Right lobe of liver (tissue), 6 donors: ENCODE data around the gene PRKAG2. TPM values are rescaled to one million over a fixed set of nuclear protein-coding genes. Genes with fewer than 3 reads are reported as not detected.

Experiments used
- ATAC-seq, 4 donors: fragments of 200-7000 bp; cut with Tn5 transposase; one replicate each; pipeline ENCODE4 v1.9.1; 2020; ENCODE audit warnings: mild to moderate bottlenecking in 4 of 4, moderate library complexity in 4 of 4
- DNase-seq, 3 donors: peaks; one replicate each; pipeline ENCODE4 v3.0.0-alpha.2; 2020
- H3K27ac ChIP-seq, 3 donors: fragments of 200-600 bp; one replicate each; pipeline ENCODE4 v1.8.0; 2022
- H3K27me3 ChIP-seq, 2 donors: fragments of 200-600 bp; one replicate each; pipeline ENCODE4 v1.8.0; 2022
- H3K36me3 ChIP-seq, 4 donors: fragments of 200-600 bp; sonication (generic) in 1 of 4; one replicate each; pipeline versions ENCODE4 v1.5.1 to v1.8.0; 2017 to 2022; ENCODE audit warnings: control low read depth in 1 of 4
- H3K4me1 ChIP-seq, 4 donors: fragments of 200-600 bp; sonication (generic) in 1 of 4; one replicate each; pipeline versions ENCODE4 v1.5.1 to v1.8.0; 2017 to 2022; ENCODE audit warnings: control low read depth in 1 of 4
- H3K4me3 ChIP-seq, 3 donors: fragments of 200-600 bp; one replicate each; pipeline ENCODE4 v1.8.0; 2022
- H3K9me3 ChIP-seq, 4 donors: fragments of 200-600 bp; sonication (generic) in 1 of 4; one replicate each; pipeline versions ENCODE4 v1.5.1 to v1.8.0; 2017 to 2022; ENCODE audit warnings: control low read depth in 1 of 4
- POLR2A ChIP-seq: fragments of 450-650 bp; IDR thresholded peaks from one replicate; pipeline ENCODE4 v1.6.1; 2017; ENCODE audit warnings: antibody characterized with exemption, mild to moderate bottlenecking
- WGBS: methylation state at CpG from one replicate; pipeline ENCODE4 v1.1.6; 2018; ENCODE audit warnings: low coverage, low lambda C conversion rate; ENCODE audit not compliant: insufficient coverage; ENCODE audit errors: missing lambda C conversion rate; 5-methylcytosine and 5-hydroxymethylcytosine counted together
- intact Hi-C, 2 donors: fragments of 100-400 bp; cut with DNase I; formaldehyde crosslinking; loops; one replicate each; pipeline versions ENCODE4 v1.11.2 to v1.14.1; 2022
- total RNA-seq, 6 experiments: library from RNA; depleted of rRNA in 2 of 6; stranded (reverse); fragments of >200 nt in 2 of 6; fragmentation: NEBNext Ultra II Directional in 3 of 6; extraction: Animal tissue kit (Norgen Biotek cat#: 25700) in 3 of 6; gene quantifications; one replicate each; pipeline versions ENCODE4 v1.1.0 to v1.2.4, GENCODE V29; 2016 to 2023
- TF ChIP-seq, protein P1 (sequence below), 4 donors: fragments of 200-600 bp in 3 of 4; fragments of 450-650 bp in 1 of 4; IDR thresholded peaks; one replicate each; pipeline versions ENCODE4 v1.5.1 to v1.8.0; 2016 to 2022; ENCODE audit warnings: antibody characterized with exemption in 4 of 4, mild to moderate bottlenecking in 2 of 4
- donor health status: DM: no; HTN: yes; CAD: no.
- donor health status: DM: no; HTN: no; CAD: no.
- donor health status: DM: no; HTN: no; CAD: no.
- donor health status: DM: no; HTN: yes; CAD: no.
- donor health status: DM: no; HTN: yes; CAD: no.

The PRKAG2 gene
- total RNA-seq, 6 experiments from 2014 or later: 20.6 to 63.6 (median 29.5) TPM

DNA sequence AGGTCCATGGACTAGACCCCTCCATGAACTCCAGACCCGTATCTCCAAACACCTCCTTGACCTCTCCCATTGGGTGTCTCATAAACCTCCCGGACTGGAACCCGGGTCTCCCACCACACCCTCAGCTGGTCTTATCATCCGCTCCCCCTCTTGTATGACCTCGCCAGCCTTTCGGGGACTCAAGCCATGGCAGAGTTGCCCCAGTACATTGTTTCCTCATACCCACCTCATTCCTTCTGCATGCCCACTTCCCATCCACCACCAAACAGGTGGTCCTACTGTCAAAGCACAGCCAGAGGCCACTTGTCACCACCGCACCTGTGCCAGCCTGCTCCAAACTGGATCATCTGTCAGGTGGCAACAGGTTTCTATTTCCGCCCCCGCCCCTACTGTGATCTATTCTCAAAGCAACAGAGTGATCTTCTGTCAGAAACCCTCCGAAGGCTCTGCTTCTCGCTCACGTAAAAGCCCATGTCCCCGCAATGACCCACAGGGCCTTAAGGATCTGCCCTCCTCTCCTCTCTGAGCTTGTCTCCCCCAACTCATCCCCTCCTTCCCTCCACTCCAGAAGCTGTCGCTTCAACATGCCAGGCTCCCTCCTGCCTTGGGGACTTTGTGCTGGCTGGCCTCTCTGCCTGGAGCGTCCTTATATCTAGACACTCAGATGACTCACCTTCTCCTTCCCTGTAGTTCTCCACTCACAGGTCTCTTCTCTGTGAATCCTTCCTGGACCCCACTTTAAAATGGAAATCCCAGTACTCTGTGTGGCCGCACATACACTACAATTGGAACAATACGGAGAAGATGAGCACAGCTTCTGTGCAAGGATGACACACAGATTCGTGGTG lies 22.8 kb upstream of the PRKAG2 start:
- ATAC-seq: no peak
- Histone ChIP-seq H3K4me3 (no peak overlapping the region), H3K9me3 (no peaks in the 10 kb centered on the region), H3K4me1 (no peaks in the 10 kb centered on the region), H3K27me3 (no peaks in the 10 kb centered on the region), H3K36me3 (no peaks in the 10 kb centered on the region), H3K27ac (no peak overlapping the region)
- no peak for DNase-seq
- 85% methylated on average over 18 of the region's 18 CpGs for WGBS
- TF ChIP-seq POLR2A: no peak
- TF ChIP-seq, protein P1, sequence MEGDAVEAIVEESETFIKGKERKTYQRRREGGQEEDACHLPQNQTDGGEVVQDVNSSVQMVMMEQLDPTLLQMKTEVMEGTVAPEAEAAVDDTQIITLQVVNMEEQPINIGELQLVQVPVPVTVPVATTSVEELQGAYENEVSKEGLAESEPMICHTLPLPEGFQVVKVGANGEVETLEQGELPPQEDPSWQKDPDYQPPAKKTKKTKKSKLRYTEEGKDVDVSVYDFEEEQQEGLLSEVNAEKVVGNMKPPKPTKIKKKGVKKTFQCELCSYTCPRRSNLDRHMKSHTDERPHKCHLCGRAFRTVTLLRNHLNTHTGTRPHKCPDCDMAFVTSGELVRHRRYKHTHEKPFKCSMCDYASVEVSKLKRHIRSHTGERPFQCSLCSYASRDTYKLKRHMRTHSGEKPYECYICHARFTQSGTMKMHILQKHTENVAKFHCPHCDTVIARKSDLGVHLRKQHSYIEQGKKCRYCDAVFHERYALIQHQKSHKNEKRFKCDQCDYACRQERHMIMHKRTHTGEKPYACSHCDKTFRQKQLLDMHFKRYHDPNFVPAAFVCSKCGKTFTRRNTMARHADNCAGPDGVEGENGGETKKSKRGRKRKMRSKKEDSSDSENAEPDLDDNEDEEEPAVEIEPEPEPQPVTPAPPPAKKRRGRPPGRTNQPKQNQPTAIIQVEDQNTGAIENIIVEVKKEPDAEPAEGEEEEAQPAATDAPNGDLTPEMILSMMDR (IDR thresholded peaks at IDR 0.05): no peak
- intact Hi-C loops: no loop called here

DNA sequence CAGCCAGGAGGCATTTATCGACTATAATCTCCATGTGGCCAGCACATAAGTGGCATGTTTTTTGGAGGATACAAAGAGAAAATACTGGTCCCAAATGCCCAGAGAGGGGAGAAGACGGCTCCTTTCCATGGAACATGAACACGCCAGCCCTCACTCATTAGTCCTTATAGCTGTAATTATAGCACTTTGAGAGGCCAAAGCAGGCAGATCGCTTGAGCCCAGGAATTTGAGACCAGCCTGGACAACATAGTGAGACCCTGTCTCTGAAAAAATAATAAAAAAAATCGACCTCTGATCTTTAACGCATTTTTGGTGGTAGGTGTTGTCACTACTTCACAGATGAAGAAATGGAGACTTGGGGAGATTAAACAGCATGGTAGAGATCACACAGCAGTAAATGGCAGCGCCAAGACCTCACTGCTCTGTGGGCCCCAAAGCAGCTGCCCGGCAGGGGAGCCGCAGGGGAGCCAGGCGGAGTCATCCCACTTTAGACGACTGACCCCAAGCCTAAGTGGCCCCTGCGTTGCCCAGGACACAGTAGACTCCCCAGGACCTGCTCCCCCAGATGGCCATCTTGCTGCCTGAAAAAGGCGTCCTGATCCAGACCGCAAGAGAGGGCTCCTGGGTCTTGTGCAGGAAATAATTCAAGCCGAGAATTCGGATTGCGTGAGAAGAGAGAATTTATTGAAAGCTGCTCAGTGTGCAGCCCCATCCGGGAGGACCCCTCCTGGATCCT lies 21.2 kb upstream of the PRKAG2 start:
- Histone ChIP-seq H3K27ac (no peak overlapping the region), H3K9me3 (no peaks in the 10 kb centered on the region), H3K4me1 (no peaks in the 10 kb centered on the region), H3K27me3 (no peaks in the 10 kb centered on the region), H3K36me3 (no peaks in the 10 kb centered on the region), H3K4me3 (no peak overlapping the region)
- no peak for ATAC-seq
- TF ChIP-seq, protein P1 (IDR thresholded peaks at IDR 0.05): no peak
- TF ChIP-seq POLR2A: no peak
- peak in 1 of 3 donors; percentile 22 for DNase-seq
- intact Hi-C loops: no loop called here
- 58% methylated on average over 9 of the region's 18 CpGs for WGBS

DNA sequence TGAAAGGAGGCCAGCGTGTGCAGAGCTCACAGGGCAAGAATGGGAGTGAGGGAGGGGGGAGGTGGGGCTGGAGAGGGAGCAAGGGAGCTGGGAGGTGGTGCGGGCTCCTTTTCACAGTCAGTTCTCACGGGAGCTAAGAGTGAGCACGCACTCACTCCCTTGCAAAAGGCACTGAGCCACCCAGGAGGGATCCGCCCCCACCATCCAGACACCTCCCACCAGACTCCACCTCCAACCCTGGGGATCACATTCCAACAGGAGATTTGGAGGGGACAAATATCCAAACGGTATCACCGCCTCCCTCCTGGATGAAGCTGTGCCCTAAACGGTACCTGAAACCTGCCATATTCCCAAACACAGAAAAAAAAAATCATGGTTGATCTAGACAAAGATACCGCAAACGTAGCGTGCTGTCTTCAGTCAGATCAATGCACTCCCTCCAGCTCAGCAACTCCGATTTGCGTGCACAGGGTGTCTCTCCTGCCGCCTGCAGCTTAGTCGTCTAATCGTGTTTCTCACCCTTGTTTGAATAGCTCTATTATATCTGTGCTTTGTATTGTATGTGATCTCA lies 20.3 kb upstream of the PRKAG2 start:
- Histone ChIP-seq H3K27me3 (no peaks in the 10 kb centered on the region), H3K4me3 (peak overlapping the region in 2 of 3 donors; percentile 18 to 43), H3K9me3 (no peaks in the 10 kb centered on the region), H3K27ac (no peak overlapping the region), H3K4me1 (no peaks in the 10 kb centered on the region), H3K36me3 (no peaks in the 10 kb centered on the region)
- TF ChIP-seq, protein P1 (IDR thresholded peaks at IDR 0.05): peak in 3 of 4 donors; percentile 12 to 19 (median 17)
- TF ChIP-seq POLR2A: no peak
- 8% methylated on average over 16 of the region's 16 CpGs for WGBS
- ATAC-seq: peak; percentile 88 to 93 (median 92)
- DNase-seq: peak in 2 of 3 donors; percentile 48 to 81
- intact Hi-C loops: no loop called here

DNA sequence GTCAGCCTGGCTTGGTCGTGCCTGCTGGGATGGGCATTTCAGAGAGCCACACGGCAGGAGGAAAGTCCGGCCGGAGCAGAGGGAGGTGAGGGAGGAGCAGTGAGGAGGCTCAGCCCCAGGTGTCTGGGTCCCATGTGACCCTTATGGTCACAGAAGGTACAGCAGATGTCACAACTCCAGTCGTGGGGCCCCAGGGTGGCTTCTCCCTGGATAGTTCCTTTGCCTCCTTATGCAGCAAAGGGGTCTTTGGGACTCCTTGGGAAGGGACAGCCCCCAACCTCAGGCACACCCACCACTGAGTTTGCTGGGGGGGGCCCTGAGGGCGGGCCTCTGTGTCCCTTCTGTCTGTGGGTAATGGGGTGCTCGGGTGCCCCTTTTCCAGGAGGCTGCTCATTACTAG lies 19.6 kb upstream of the PRKAG2 start:
- Histone ChIP-seq H3K27ac (no peak overlapping the region), H3K4me1 (no peaks in the 10 kb centered on the region), H3K9me3 (no peaks in the 10 kb centered on the region), H3K36me3 (no peaks in the 10 kb centered on the region), H3K4me3 (no peak overlapping the region), H3K27me3 (no peaks in the 10 kb centered on the region)
- 84% methylated on average over 4 of the region's 7 CpGs for WGBS
- DNase-seq: peak in 1 of 3 donors; percentile 41
- ATAC-seq: no peak
- TF ChIP-seq, protein P1 (IDR thresholded peaks at IDR 0.05): no peak
- TF ChIP-seq POLR2A: no peak
- intact Hi-C loops: no loop called here
